Measurements from ENCODE around the gene PHB1.

PHB1 gene

DNA sequence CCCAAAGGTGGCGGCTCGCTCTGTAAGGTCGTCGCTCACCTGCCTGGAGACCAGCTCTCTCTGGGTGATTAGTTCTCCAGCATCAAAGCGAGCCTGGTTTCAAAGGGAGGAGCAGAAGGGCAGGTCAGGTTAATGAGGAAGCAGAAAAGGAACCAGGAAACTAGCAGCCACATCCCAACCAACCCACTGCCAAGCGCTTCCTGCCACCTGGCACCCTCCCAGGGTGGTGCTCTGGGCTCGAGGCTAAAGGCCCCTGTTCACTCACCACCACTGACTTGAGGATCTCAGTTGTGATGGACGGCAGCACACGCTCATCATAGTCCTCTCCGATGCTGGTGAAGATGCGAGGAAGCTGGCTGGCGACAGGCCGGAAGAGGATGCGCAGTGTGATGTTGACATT lies 5.6 kb downstream of the PHB1 start:
- Histone ChIP-seq H3K27me3 (no peaks in the 10 kb centered on the region), H3K9me3 (no peaks in the 10 kb centered on the region), H3K36me3 (peaks cover 79% of the 10 kb centered on the region), H3K4me1 (peaks cover 100% of the 10 kb centered on the region), H3K27ac (peak overlapping the region; percentile 86), H3K9ac (peak overlapping the region; percentile 62), H4K20me1 (peaks cover 7% of the 10 kb centered on the region; the same call in 1 of the 2 replicates), H3K4me3 (peak overlapping the region; percentile 43; the same call in 1 of the 2 replicates), H3K4me2 (peak overlapping the region; percentile 86)
- TF ChIP-seq Cebpa-rat (IDR thresholded peaks at IDR 0.05): no peak

DNA sequence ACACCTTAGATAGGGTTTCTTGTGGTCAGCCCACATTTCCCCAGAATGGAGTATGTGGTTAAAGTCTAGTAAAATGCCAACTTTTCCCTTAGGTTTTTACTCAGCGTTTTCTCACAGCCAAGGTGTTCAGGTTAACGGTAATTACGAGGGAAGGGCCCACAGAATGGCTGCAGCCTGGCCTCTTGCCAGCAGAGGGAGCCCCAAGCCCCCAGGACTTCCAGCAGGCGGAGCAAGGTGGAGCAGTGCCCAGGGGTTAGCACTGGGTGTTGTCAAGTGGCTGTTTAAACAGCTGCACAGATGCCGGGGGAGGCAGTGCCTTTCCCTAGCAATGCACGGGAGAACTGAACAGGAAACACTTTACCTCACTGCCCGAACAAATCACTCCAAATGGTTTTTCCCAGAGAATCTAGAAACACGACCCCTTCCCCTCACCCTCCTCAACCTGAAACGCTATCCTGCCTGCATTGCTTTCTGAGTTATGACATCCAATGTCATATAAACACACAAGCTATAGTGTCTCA lies 6.6 kb downstream of the PHB1 start:
- Histone ChIP-seq H3K9ac (peak overlapping the region; percentile 62), H3K36me3 (peaks cover 79% of the 10 kb centered on the region)
- TF ChIP-seq Cebpa-rat (IDR thresholded peaks at IDR 0.05): no peak

GRCh38 chr17:49407086-49407485 lies 7.6 kb downstream of the PHB1 start:
- Histone ChIP-seq H3K27ac (peak overlapping the region; percentile 52), H3K4me2 (peak overlapping the region; percentile 86; the same call in 1 of the 2 replicates), H3K27me3 (no peaks in the 10 kb centered on the region), H3K36me3 (peaks cover 76% of the 10 kb centered on the region), H3K9ac (peak overlapping the region; percentile 30; the same call in 1 of the 2 replicates), H3K4me3 (no peak overlapping the region), H3K4me1 (peaks cover 100% of the 10 kb centered on the region), H4K20me1 (no peaks in the 10 kb centered on the region), H3K9me3 (no peaks in the 10 kb centered on the region)
- TF ChIP-seq Cebpa-rat (IDR thresholded peaks at IDR 0.05): no peak

More for the DNA sequence above, 6.6 kb downstream of the PHB1 start:
- H3K4me1 ChIP-seq: peaks cover 100% of the 10 kb centered on the region
- H4K20me1 ChIP-seq: no peaks in the 10 kb centered on the region
- H3K27ac ChIP-seq: peak overlapping the region; percentile 86
- no peaks in the 10 kb centered on the region for H3K9me3 ChIP-seq
- no peaks in the 10 kb centered on the region for H3K27me3 ChIP-seq
- peak overlapping the region; percentile 86 for H3K4me2 ChIP-seq
- H3K4me3 ChIP-seq: no peak overlapping the region

GRCh38 chr17:49406421-49407061 lies 8.1 kb downstream of the PHB1 start:
- Histone ChIP-seq H3K36me3 (peaks cover 71% of the 10 kb centered on the region), H3K27ac (peak overlapping the region; percentile 52), H3K27me3 (no peaks in the 10 kb centered on the region), H3K4me2 (peak overlapping the region; percentile 86; the same call in 1 of the 2 replicates), H3K9ac (no peak overlapping the region), H3K9me3 (no peaks in the 10 kb centered on the region), H4K20me1 (no peaks in the 10 kb centered on the region), H3K4me1 (peaks cover 100% of the 10 kb centered on the region), H3K4me3 (no peak overlapping the region)
- no peak for TF ChIP-seq Cebpa-rat (IDR thresholded peaks at IDR 0.05)

DNA sequence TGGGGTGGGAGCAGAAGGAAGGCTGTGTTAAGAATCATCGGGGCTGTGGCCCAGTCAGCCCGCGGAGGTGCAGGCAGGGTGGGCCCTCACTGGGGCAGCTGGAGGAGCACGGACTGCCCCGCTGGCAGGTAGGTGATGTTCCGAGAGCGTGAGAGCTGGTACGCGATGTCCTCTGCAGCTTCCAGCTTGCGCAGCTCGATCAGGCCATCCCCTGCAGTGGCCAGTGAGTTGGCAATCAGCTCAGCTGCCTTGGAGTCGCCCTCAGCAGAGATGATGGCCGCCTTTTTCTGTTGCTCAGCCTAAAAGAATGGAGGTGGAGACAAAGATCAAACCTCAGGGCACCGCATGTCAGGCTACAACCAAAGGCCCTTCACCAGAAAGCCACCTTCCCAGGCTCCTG lies 9.8 kb downstream of the PHB1 start:
- TF ChIP-seq Cebpa-rat (IDR thresholded peaks at IDR 0.05): no peak
- H3K4me1 ChIP-seq: peaks cover 84% of the 10 kb centered on the region
- peaks cover 54% of the 10 kb centered on the region for H3K36me3 ChIP-seq
- peak overlapping the region; percentile 72 for H3K4me2 ChIP-seq
- H3K9me3 ChIP-seq: no peaks in the 10 kb centered on the region
- no peaks in the 10 kb centered on the region for H3K27me3 ChIP-seq
- peak overlapping the region; percentile 63; the same call in 1 of the 2 replicates for H3K9ac ChIP-seq
- H3K27ac ChIP-seq: peak overlapping the region; percentile 82
- no peak overlapping the region for H3K4me3 ChIP-seq
- H4K20me1 ChIP-seq: no peaks in the 10 kb centered on the region

- Histone ChIP-seq H3K9me3 (no peaks in the 10 kb centered on the region), H3K4me2 (peak overlapping the region; percentile 72), H3K4me1 (peaks cover 79% of the 10 kb centered on the region), H4K20me1 (no peaks in the 10 kb centered on the region), H3K9ac (peak overlapping the region; percentile 60), H3K27me3 (no peaks in the 10 kb centered on the region), H3K27ac (peak overlapping the region; percentile 82), H3K4me3 (peak overlapping the region; percentile 41), H3K36me3 (peaks cover 50% of the 10 kb centered on the region)
- no peak for TF ChIP-seq Cebpa-rat (IDR thresholded peaks at IDR 0.05)
Observed at GRCh38 chr17:49404361-49404760, 10.3 kb downstream of the PHB1 start.

- H3K4me2 ChIP-seq: peak overlapping the region; percentile 72
- H3K27me3 ChIP-seq: no peaks in the 10 kb centered on the region
- TF ChIP-seq Cebpa-rat (IDR thresholded peaks at IDR 0.05): no peak
- H3K9me3 ChIP-seq: no peaks in the 10 kb centered on the region
- H3K36me3 ChIP-seq: peaks cover 45% of the 10 kb centered on the region
- peaks cover 72% of the 10 kb centered on the region for H3K4me1 ChIP-seq
- H4K20me1 ChIP-seq: no peaks in the 10 kb centered on the region
- H3K4me3 ChIP-seq: peak overlapping the region; percentile 41
- peak overlapping the region; percentile 82 for H3K27ac ChIP-seq
- peak overlapping the region; percentile 60 for H3K9ac ChIP-seq
Observed at GRCh38 chr17:49403514-49404289, 11.0 kb downstream of the PHB1 start.

GRCh38 chr17:49402706-49403105 lies 12.0 kb downstream of the PHB1 start:
- H3K27me3 ChIP-seq: no peaks in the 10 kb centered on the region
- H3K9me3 ChIP-seq: no peaks in the 10 kb centered on the region
- peak overlapping the region; percentile 82 for H3K27ac ChIP-seq
- no peak overlapping the region for H3K9ac ChIP-seq
- H3K4me3 ChIP-seq: no peak overlapping the region
- H4K20me1 ChIP-seq: no peaks in the 10 kb centered on the region
- peaks cover 68% of the 10 kb centered on the region for H3K4me1 ChIP-seq
- H3K4me2 ChIP-seq: peak overlapping the region; percentile 72
- H3K36me3 ChIP-seq: peaks cover 45% of the 10 kb centered on the region
- no peak for TF ChIP-seq Cebpa-rat (IDR thresholded peaks at IDR 0.05)

DNA sequence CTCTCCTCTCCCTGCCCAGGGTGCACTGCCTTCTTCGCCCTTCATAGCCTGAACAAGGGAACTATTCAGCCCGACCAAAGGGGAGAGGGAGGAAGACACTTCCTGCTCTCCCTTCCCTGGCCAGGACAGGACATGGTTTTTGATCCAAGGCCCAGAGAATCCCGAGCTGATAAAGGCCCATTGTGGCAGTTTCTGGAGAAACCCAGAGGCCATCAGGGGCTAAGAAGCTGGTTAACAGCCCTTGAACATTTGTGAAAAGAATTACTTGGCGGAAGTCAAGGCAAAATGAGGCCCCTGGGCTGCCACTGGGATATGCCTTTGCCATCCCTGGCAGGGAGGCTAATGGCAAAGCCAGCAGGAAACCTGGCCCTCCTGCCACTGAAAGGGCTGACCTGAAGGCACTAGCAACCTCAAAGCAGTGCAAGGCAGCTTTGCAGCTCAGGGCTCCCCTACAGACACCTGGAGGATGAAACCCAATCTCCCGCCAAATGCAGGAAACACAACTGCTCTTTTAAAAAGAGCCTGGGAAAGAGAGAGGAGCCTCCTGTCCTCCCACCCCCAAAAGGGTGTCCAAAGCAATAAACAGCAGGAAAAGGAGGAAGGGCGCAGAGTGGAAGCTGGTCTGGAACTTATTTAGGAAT lies 12.6 kb downstream of the PHB1 start:
- no peaks in the 10 kb centered on the region for H4K20me1 ChIP-seq
- H3K27ac ChIP-seq: peak overlapping the region; percentile 82; the same call in 1 of the 2 replicates
- H3K36me3 ChIP-seq: peaks cover 39% of the 10 kb centered on the region
- H3K9ac ChIP-seq: no peak overlapping the region
- H3K4me3 ChIP-seq: no peak overlapping the region
- TF ChIP-seq Cebpa-rat (IDR thresholded peaks at IDR 0.05): no peak
- H3K27me3 ChIP-seq: no peaks in the 10 kb centered on the region
- peak overlapping the region; percentile 72 for H3K4me2 ChIP-seq
- H3K4me1 ChIP-seq: peaks cover 68% of the 10 kb centered on the region
- no peaks in the 10 kb centered on the region for H3K9me3 ChIP-seq

Data from BLaER1 (cell line).